ENCODE data around the gene STK17A.

STK17A gene

GRCh38 chr7:43582503-43583423, at the start of gene STK17A:
Gene STK17A (plus strand): TSS chr7:43583108. CDS start chr7:43583244, 136 bp downstream.
- intact Hi-C loops (cut with DNase I) = loop anchor here (1.0 to 5.0 kb wide), 4 partner anchors 70 to 257 kb away; partner anchors contain the start of gene COA1

DNA sequence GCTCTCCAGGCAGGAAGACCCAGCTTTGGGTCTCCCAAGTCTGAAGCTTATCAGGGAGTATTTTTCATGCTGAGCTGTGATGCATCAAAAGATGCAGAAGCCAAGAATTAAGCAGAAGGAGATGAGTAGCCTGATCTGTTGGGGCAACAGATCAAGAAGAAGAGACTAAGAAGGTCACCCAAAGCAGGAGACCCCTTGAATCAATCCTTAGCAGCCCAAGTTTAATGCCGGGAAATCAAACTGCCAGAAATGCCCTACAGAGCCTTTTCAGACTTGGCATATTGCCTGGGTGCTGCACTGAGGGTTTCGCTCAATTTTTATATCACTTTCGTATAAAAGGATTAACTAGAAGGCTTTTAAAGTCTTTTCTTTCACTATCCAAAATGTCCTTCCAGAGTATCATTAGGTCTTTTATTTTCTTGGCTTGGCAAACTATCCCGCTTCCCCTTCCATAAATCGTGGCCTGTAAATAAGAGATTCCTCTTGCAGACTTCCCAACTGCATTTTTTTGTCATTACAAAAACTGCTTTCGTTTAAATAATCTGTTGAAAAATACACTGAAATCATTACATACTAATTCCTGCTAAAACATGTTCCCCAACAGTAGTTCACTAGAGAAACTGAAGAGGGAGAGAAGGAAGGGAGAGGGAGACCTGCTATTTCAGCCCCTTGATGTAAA, 49.0 kb upstream of the STK17A start:
- DNase-seq = no peak
- intact Hi-C loops (cut with DNase I) = no loop called here

More at GRCh38 chr7:43582503-43583423, at the start of gene STK17A:
- peak; percentile 81 to 98 (median 86) for DNase-seq

- no peak for DNase-seq
- intact Hi-C loops (cut with DNase I) = no loop called here
Measured at GRCh38 chr7:43535031-43535451, 47.9 kb upstream of the STK17A start.

- DNase-seq = no peak
- intact Hi-C loops (cut with DNase I) = no loop called here
Measured at GRCh38 chr7:43535810-43536585, 46.9 kb upstream of the STK17A start.

DNA sequence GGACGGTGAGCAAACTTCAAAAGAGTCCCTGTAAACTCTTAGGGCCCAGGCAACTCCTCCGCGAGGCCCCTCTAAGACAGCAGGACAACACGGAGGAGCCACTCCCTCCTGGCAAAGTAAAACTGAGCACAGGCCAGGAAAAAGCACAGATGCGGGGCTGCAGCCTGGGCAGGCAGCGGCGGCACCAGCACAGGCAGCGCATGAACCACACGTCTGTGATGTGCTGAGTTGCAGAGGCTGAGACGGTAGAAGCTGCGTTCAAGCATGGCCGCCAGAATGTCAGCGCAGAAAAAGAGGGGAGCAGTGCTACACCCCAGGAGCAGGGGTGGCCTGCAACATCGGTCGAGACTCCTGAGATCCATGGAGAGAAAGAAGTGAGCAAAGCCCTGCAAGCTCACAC, 46.1 kb upstream of the STK17A start:
- intact Hi-C loops (cut with DNase I) = no loop called here
- peak in 1 of 10 donors; percentile 66 for DNase-seq

DNA sequence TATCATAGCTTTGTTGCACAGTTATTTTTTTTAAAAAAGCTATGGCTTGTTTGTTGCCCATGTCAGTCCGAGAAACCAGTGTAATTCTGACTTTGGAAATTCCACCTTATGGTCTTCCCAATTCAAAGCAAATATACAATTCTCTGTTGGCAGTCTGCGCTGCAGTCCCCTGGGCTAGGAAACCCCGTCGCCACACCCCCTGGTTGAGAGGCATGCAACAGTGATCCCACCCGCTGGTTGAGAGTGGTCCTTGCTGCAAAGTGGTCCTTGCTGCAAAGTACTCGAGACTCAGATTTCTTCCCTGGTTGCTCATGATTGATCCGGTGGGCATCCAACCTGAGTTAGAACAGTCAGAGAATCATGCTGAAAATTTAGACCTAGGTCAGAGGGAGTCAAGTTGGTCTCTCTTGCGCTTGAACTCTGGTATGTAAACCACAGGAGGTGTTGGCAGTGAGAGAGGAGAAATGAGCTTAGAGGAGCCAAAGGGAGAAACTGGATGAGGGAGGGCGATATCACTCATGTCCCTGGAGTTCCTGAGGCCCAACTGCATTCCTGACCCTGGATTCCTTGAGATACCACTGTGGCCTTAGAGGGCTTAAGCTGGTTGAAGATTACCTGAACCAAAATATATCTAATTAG, 45.0 kb upstream of the STK17A start:
- intact Hi-C loops (cut with DNase I) = no loop called here

GRCh38 chr7:43538404-43538771, 44.5 kb upstream of the STK17A start:
- DNase-seq = no peak

More for the DNA sequence above, 45.0 kb upstream of the STK17A start:
- DNase-seq = no peak

DNA sequence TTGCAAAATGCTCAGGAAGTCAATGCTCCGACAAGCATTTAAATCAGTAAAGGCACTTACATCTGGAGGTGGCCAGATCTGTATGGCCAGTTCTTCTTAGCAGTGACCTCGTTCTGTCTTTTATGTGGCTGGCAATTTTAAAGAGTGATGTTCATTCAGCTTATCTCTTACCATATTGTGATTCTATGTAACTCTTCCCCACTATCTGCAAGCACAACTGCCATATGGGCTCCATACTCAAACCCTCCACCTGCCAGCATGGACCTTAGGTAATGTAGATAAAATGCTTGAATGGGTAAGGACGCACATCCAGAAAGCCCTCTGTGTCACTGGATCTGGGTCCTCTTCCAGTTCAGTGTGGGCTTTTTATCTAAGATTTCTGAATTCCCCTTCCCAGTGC, 42.4 kb upstream of the STK17A start:
- no peak for DNase-seq
- intact Hi-C loops (cut with DNase I) = no loop called here

More at GRCh38 chr7:43538404-43538771, 44.5 kb upstream of the STK17A start:
- intact Hi-C loops (cut with DNase I) = no loop called here

- intact Hi-C loops (cut with DNase I) = no loop called here
Measured at GRCh38 chr7:43542716-43543115, 40.2 kb upstream of the STK17A start.

GRCh38 chr7:43546231-43546630, 36.7 kb upstream of the STK17A start:
- intact Hi-C loops (cut with DNase I) = no loop called here
- no peak for DNase-seq

More at GRCh38 chr7:43542716-43543115, 40.2 kb upstream of the STK17A start:
- no peak for DNase-seq

DNA sequence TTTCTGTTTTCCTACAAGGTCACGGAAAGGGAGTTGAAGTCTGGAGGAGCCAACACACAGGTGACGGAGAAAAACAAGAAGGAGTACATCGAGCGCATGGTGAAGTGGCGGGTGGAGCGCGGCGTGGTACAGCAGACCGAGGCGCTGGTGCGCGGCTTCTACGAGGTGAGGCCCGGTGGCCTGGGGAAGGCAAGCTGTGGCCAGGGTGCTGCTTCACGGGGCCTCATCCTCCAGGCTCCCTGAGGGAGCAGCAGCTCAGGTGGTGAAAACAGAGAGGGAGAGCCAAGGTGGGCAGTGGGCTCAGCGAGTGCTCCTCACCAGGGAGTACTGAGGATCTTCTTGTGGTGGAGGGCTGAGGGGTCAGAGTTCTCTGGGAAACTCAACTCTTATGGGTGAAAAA, 32.5 kb upstream of the STK17A start:
- intact Hi-C loops (cut with DNase I) = no loop called here
- no peak for DNase-seq

GRCh38 chr7:43552122-43552521, 30.8 kb upstream of the STK17A start:
- intact Hi-C loops (cut with DNase I) = no loop called here
- DNase-seq = peak in 4 of 10 donors; percentile 36 to 89 (median 60)

DNA sequence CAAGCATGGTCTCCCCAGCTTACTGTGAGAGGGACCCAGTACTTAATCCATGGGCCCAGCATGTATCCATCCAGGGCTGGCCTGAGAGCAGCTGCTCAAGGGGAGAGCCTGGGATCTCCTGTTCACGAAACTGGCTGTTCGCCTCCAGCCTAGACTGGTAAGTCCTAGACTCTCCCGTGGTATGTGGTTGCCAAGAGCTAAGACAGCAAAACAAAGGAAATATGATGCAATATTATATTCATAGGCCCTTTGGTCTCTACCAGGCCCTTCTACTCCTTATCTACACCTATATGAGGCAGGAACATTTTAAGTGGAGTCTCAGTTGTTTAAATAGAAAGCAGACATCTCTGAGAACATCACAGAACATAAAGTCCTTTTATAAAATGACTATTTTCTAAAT, 28.9 kb upstream of the STK17A start:
- intact Hi-C loops (cut with DNase I) = no loop called here
- DNase-seq = no peak

DNA sequence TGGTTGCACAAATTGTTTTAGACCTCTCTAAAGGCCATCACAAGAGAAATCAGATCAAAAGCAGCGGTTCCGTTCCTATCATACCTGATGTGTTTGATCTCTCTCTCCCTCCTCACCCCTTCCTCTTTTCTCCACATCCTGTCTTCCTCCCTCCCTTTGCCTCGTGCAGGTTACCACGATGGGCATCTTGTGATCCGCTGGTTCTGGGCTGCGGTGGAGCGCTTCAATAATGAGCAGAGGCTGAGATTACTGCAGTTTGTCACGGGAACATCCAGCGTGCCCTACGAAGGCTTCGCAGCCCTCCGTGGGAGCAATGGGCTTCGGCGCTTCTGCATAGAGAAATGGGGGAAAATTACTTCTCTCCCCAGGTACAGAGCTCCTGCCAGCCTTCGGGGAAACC, 28.5 kb upstream of the STK17A start:
- intact Hi-C loops (cut with DNase I) = no loop called here
- no peak for DNase-seq

DNA sequence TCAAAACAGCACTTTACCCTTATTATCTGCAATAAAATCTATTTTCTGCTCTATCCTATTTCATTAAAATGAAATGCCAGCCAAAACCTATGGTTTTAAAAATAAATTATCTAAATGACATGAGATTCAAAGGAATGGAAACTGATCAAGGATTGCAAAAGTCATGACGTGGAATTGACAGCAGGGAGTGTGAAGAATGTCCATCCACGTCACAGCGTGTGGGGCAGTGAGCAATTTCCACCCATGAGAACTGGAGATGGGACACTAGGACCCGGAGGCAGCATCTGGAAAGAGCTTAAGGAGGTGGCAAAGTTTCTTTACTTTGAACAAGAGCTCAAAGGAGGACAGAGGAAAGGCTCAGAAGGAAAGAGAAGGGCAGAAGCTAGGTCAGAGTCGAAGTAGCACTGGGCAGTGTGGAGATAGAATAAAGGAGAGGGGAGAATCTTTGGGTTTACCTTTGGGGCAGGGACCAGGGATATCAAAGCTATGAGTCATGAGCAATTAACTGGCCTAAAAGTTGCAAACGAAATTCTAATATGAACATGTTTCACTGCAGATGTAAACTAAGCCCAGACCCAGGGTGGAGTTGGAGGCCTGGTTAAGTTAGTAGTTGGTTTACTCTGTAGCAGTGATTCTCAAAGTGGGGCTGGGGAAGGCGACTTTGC, 24.9 kb upstream of the STK17A start:
- DNase-seq = no peak
- intact Hi-C loops (cut with DNase I) = no loop called here

GRCh38 chr7:43559171-43559945, 23.6 kb upstream of the STK17A start:
- no peak for DNase-seq
- intact Hi-C loops (cut with DNase I) = no loop called here

DNA sequence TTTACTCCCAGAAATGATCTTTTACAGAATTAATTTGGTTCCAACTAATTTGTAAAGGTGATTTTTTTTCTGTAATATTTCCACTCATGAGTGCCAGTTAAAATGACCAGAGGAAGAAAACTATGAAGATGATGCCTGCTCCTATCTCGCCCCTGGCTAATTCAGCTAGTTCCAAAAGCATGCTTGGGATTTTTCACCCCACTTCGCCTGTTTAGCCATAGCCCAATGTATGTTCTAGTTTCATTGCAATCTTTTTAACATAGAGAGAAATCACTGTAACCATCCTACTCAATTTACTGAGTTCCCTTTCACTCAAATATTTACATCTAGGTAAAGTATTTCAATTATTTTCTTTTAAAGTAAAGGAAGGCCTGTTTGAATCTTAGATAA, 23.0 kb upstream of the STK17A start:
- intact Hi-C loops (cut with DNase I) = no loop called here
- DNase-seq = no peak

DNA sequence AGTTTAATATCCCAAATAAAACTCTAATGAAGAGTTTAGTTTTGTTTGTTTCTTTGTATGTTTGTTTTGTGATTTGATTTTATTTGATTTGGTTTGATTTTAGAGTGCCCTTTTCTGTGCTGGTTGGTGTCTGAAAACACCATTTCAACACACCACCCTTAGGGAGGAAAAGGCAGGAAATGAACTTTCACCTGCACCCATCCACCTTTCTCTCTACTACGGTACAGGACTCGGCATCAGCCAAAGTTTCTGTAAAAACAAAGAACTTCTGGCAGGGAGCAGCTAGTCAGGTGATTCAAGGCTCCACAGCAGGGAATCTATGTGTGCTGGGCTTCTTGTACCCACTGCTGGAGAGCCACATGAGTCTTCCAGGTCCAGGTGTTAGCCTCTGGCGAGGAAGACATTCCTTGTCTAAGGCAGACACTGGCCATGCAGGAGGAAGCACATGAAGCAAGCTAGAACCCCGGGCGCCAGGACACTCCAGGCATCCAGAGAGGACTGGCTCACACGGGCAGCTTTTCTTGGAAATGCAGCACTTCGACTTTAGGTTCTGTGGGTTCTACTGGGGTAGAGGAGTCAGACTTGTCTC, 22.1 kb upstream of the STK17A start:
- intact Hi-C loops (cut with DNase I) = no loop called here
- DNase-seq = no peak

GRCh38 chr7:43562383-43562782, 20.5 kb upstream of the STK17A start:
- DNase-seq = no peak
- intact Hi-C loops (cut with DNase I) = no loop called here

Data from posterior cingulate gyrus (tissue), 11 donors.